Stomach smooth muscle (tissue), 2 donors: Measurements from ENCODE around the gene ANKS4B.

Experiments used
- H3K27ac ChIP-seq: one replicate; pipeline ENCODE4 v1.7.0; 2013; ENCODE audit warnings: mild to moderate bottlenecking, low read length, inconsistent platforms
- H3K27me3 ChIP-seq, 2 donors: one replicate each; pipeline ENCODE4 v1.7.0; 2013; ENCODE audit warnings: low read length in 2 of 2; ENCODE audit not compliant: insufficient read depth in 2 of 2, control insufficient read depth in 1 of 2
- H3K36me3 ChIP-seq, 2 donors: one replicate each; pipeline ENCODE4 v1.7.0; 2013; ENCODE audit warnings: low read length in 2 of 2; ENCODE audit not compliant: control insufficient read depth in 2 of 2, insufficient read depth in 2 of 2
- H3K4me1 ChIP-seq: one replicate; pipeline ENCODE4 v1.7.0; 2013; ENCODE audit warnings: low read length; ENCODE audit not compliant: control insufficient read depth, insufficient read depth
- H3K4me3 ChIP-seq, 2 donors: one replicate each; pipeline ENCODE4 v1.7.0; 2013; ENCODE audit warnings: low read length in 2 of 2
- H3K9ac ChIP-seq, 2 donors: one replicate each; pipeline ENCODE4 v1.7.0; 2013; ENCODE audit warnings: low read length in 2 of 2, mild to moderate bottlenecking in 1 of 2
- H3K9me3 ChIP-seq, 2 donors: one replicate each; pipeline ENCODE4 v1.7.0; 2013; ENCODE audit warnings: low read length in 2 of 2; ENCODE audit not compliant: control insufficient read depth in 2 of 2
- donor health status: healthy.
- donor health status: Pancreatic carcinoma.

The ANKS4B gene, protein sequence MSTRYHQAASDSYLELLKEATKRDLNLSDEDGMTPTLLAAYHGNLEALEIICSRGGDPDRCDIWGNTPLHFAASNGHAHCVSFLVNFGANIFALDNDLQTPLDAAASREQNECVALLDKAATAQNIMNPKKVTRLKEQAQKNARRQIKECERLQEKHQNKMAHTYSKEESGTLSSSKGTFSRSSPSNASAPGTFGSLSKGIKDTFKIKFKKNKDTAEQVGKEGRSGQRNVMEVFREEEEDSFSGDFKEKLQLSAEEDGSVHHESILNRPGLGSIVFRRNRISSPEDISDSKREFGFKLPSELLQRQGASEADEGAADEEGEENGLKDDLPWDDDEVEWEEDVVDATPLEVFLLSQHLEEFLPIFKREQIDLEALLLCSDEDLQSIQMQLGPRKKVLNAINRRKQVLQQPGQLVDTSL

DNA sequence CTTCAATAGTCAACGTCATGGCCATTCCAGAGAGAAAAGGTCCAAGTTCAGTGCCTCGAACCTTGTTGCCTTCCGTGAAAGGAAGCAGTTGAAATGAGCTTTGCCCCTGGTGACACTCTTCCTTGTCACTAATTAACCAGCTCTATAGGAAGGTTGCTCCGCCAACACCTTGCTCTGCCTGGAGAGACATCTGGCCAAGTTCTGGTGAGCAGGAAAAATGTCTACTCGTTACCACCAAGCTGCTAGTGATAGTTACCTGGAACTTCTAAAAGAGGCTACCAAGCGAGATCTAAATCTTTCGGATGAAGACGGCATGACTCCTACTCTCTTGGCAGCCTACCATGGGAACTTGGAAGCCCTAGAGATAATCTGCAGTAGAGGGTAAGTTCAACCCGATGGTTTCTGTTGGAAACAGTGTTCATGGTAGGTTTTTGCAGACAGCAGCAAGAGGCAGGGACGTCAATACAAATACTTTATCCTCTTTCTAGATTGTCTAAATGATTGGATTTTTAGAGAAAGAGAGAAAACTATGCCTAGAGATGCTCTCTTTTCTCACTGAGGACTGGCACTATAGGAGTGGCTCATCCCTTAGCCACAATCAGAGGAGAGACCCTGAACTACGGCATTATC is at the start of gene ANKS4B:
ANKS4B (plus strand) TSS at position 179 of the 630 bp plus-strand sequence; CDS start at position 218, 39 bp downstream.
- Histone ChIP-seq H3K27me3 (no peaks in the 10 kb centered on the region), H3K9ac (no peak within 1 kb of the TSS), H3K4me1 (no peaks in the 10 kb centered on the region), H3K27ac (no peak within 1 kb of the TSS), H3K9me3 (no peaks in the 10 kb centered on the region), H3K4me3 (no peak within 1 kb of the TSS), H3K36me3 (no peaks in the 10 kb centered on the region)

DNA sequence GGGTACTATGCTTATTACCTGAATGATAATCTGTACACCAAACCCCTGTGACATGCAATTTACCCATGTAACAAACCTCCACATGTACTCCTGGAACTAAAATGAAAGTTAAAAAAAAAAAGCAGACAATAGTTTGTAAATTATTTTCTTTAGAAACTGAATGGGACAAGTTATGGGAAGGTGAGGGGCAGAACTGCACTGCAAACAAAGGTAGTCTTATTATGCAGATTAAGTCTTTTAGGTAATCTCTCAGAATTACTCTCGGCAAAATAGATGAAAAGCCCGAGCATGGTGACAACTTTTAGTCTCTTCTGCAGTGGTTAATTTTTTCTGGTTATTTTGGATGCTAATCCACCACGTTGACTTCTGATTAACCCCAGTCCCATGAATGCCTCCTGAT is 49.5 kb upstream of the ANKS4B start:
- H3K4me3 ChIP-seq = no peak overlapping the region
- peaks cover 23 to 28% of the 10 kb centered on the region in 2 donors for H3K36me3 ChIP-seq
- no peaks in the 10 kb centered on the region for H3K27me3 ChIP-seq
- H3K27ac ChIP-seq = no peak overlapping the region
- H3K9ac ChIP-seq = no peak overlapping the region
- no peaks in the 10 kb centered on the region for H3K9me3 ChIP-seq
- peaks cover 4% of the 10 kb centered on the region for H3K4me1 ChIP-seq

DNA sequence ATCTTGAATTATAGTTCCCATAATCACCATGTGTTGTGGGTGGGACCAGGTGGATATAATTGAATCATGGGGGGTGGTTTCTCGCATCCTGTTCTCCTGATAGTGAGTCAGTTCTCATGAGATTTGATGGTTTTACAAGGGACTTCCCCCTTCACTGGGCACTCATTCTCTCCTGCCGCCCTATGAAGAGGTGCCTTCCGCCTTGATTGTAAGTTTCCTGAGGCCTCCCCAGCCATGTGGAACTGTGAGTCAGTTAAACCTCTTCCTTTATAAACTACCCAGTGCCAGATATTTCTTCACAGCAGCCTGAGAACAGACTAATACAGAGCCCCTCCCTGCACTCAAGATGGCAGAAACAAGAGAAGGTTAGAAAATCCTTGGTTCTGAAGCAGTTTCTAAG is 48.7 kb upstream of the ANKS4B start:
- H3K9me3 ChIP-seq = no peaks in the 10 kb centered on the region
- H3K27ac ChIP-seq = no peak overlapping the region
- no peak overlapping the region for H3K9ac ChIP-seq
- H3K4me1 ChIP-seq = peaks cover 4% of the 10 kb centered on the region
- no peak overlapping the region for H3K4me3 ChIP-seq
- peaks cover 0 to 2% of the 10 kb centered on the region in 2 donors for H3K27me3 ChIP-seq
- peaks cover 16 to 19% of the 10 kb centered on the region in 2 donors for H3K36me3 ChIP-seq

DNA sequence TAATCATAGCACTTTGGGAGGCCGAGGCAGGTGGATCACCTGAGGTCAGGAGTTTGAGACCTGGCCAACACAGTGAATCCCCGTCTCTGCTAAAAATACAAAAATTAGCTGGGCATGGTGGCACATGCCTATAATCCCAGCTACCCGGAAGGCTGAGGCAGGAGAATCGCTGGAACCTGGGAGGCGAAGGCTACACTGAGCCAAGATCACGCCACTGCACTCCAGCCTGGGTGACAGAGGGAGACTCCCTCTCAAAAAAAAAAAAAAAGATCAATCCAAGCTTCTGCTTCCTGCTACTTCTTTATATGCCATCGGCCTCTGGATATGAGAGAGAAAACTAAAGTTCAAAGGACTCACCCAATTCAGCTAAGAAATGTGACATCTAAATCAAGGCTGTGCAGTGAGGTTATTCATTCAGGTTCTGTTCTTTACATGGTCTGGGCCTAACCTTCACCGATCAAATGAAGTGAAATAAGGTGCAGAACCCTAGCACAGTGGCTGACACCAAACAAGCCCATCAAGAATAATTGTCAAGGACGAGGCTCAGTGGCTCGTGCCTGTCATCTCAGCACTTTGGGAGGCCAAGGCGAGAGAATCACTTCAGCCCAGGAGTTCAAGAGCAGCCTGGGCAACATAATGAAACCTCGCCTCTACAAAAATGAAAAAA is 47.7 kb upstream of the ANKS4B start:
- peaks cover 4% of the 10 kb centered on the region for H3K4me1 ChIP-seq
- H3K36me3 ChIP-seq = peaks cover 12 to 14% of the 10 kb centered on the region in 2 donors
- H3K27me3 ChIP-seq = peaks cover 0 to 2% of the 10 kb centered on the region in 2 donors
- H3K4me3 ChIP-seq = no peak overlapping the region
- H3K9ac ChIP-seq = no peak overlapping the region
- no peak overlapping the region for H3K27ac ChIP-seq
- no peaks in the 10 kb centered on the region for H3K9me3 ChIP-seq

DNA sequence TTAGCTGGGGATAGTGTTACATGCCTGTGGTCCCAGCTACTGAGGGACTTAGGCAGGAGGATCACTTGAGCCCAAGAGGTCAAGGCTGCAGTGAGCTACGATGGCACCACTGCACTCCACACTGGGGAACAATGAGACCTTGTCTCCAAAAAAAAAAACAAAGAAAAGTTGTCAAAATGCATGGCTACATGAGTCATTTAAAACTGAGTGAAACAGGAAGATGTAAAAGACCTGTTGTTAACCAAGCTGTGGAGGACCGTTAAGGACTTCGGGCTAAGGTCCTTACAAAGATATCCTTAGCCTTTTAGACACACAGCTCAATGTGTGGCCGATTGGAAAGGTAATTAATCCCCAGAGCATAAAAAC is 47.2 kb upstream of the ANKS4B start:
- peaks cover 4% of the 10 kb centered on the region for H3K4me1 ChIP-seq
- H3K36me3 ChIP-seq = peaks cover 8 to 9% of the 10 kb centered on the region in 2 donors
- H3K4me3 ChIP-seq = no peak overlapping the region

DNA sequence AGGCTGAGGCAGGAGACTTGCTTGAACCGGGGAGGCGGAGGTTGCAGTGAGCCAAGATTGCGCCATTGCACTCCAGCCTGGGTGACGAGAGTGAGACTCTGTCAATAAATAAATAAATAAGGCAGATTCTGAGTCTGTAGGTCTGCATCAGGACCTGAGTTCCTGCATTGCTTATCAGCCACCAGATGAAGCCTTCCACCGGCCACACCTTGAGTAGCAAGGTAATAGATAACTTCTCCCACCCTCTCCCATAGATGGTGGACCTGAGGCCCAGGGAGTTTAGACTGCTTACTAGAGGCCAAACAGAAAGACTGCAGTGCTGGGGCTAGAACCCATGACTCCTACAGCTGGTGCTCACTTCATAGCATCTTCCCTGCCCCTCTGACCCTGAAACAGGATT is 44.2 kb upstream of the ANKS4B start:
- no peak overlapping the region for H3K27ac ChIP-seq
- H3K27me3 ChIP-seq = peaks cover 2% of the 10 kb centered on the region in 2 donors
- H3K4me3 ChIP-seq = no peak overlapping the region
- no peaks in the 10 kb centered on the region for H3K36me3 ChIP-seq
- no peaks in the 10 kb centered on the region for H3K9me3 ChIP-seq
- peaks cover 4% of the 10 kb centered on the region for H3K4me1 ChIP-seq
- H3K9ac ChIP-seq = no peak overlapping the region

More for the DNA sequence above, 47.2 kb upstream of the ANKS4B start:
- no peak overlapping the region for H3K27ac ChIP-seq
- peaks cover 0 to 2% of the 10 kb centered on the region in 2 donors for H3K27me3 ChIP-seq
- no peak overlapping the region for H3K9ac ChIP-seq
- H3K9me3 ChIP-seq = no peaks in the 10 kb centered on the region

DNA sequence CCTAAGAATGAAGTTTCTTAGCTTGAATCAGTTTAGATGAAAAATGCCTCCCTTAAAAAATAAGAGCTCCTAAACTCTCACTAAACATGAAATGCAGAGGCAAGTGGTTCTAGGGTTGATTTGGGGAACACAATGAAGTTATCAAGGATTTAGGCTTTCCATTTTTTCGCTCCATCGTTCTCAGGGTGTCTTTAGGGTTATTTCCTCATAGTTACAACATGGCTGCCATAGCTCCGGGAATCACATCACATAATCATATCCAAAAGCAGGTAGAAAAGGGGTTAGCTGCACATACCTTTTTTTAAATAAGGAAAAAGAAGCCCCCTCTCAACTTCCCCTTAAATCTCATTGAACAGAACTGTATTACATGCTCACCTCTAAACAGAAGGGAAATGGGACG is 43.5 kb upstream of the ANKS4B start:
- Histone ChIP-seq H3K27ac (no peak overlapping the region), H3K27me3 (peaks cover 4 to 7% of the 10 kb centered on the region in 2 donors), H3K36me3 (no peaks in the 10 kb centered on the region), H3K9ac (no peak overlapping the region), H3K4me1 (peaks cover 4% of the 10 kb centered on the region), H3K9me3 (no peaks in the 10 kb centered on the region), H3K4me3 (no peak overlapping the region)

DNA sequence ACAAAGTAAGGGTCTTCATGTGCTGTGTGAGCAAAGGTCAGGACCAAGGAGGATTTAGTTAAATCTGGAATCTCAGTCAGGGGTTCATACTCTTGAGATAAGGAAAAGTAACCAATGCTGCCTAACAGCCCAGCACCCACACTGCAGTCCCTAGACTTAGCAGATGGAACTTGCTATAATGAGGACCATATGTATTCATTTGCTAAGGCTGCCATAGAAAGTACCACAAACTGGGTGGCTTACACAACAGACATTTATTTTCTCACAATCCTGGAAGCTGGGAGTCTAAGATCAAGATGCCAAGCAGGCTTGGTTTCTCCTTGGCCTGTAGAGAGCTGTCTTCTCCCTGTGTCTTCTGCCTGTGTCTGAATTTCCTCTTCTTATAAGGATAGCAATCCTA is 42.9 kb upstream of the ANKS4B start:
- no peak overlapping the region for H3K27ac ChIP-seq
- no peaks in the 10 kb centered on the region for H3K9me3 ChIP-seq

DNA sequence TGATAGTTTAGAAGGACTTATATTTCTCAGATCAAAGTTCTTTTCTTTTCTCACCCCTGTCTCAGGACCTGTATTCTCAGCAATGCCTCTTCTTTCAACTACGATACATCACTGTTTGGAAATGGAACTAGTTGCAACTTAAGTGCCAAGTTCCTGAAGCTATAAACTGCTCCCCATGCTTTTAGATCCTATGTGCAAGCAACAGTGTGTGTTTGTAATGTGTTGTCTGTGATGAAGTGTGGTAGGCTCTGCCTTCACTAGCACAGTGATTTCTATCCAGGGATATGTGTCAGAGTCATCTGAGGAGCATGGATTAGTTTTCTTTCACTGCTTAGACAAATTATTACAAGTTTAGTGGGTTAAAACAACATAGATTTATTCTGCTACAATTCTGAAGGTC is 40.5 kb upstream of the ANKS4B start:
- H3K9ac ChIP-seq = no peak overlapping the region
- peaks cover 4% of the 10 kb centered on the region for H3K4me1 ChIP-seq
- H3K9me3 ChIP-seq = no peaks in the 10 kb centered on the region
- H3K27me3 ChIP-seq = peaks cover 4 to 10% of the 10 kb centered on the region in 2 donors
- no peak overlapping the region for H3K27ac ChIP-seq
- H3K36me3 ChIP-seq = no peaks in the 10 kb centered on the region
- H3K4me3 ChIP-seq = no peak overlapping the region

More for the DNA sequence above, 42.9 kb upstream of the ANKS4B start:
- no peak overlapping the region for H3K9ac ChIP-seq
- H3K27me3 ChIP-seq = peaks cover 4 to 8% of the 10 kb centered on the region in 2 donors
- H3K4me1 ChIP-seq = peaks cover 4% of the 10 kb centered on the region
- H3K4me3 ChIP-seq = no peak overlapping the region
- no peaks in the 10 kb centered on the region for H3K36me3 ChIP-seq

DNA sequence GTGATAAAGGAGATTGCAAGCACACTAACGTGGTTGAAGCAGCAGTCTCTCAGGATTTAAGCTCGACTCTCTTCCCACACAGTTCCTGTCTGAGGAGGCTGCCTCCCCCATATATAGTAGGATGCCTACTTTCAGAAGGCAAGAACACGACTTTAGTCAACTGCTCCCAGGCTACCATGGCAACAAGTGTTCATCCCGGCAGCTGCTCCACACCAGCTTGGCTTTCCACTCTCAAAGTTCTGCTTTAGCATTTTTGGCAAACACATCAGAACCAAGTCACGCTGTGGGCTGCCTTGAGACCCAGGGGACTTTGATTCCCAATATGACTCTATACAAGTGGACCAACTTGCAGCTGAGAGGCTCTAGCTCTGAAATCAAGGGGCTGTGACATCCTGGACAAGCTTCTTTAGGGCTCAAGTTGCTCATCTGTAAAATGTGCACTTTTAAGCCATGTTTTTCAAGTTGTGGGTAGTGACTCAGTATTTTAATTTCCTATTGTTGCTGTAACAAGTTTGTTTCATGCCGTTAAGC is 38.7 kb upstream of the ANKS4B start:
- Histone ChIP-seq H3K9me3 (no peaks in the 10 kb centered on the region), H3K4me3 (no peak overlapping the region), H3K27ac (no peak overlapping the region), H3K9ac (no peak overlapping the region), H3K27me3 (peaks cover 5 to 10% of the 10 kb centered on the region in 2 donors), H3K4me1 (no peaks in the 10 kb centered on the region), H3K36me3 (no peaks in the 10 kb centered on the region)
